Cardiac fibroblast (primary cell): ENCODE results near the gene ZFHX2.
A peak's percentile ranks its signal among the peaks of the same experiment; 100 is the strongest.

ENCODE experiments used
- DNase-seq, 2 donors: peaks; one replicate each; pipeline versions ENCODE4 v3.0.0 to v3.0.0-alpha.2; 2010; ENCODE audit warnings: low read depth in 2 of 2
- H3K4me3 ChIP-seq, 2 donors: replicated peaks in 1 of 2; 1 replicate in 1 of 2; 2 replicates in 1 of 2; pipeline ENCODE4 v1.5.1; 2011; ENCODE audit warnings: low read depth in 2 of 2, low read length in 2 of 2, mild to moderate bottlenecking in 2 of 2, moderate library complexity in 1 of 2
- CTCF ChIP-seq: IDR thresholded peaks from one replicate; pipeline ENCODE4 v1.5.1; 2011; ENCODE audit warnings: low read depth, mild to moderate bottlenecking, low read length, inconsistent platforms

ZFHX2 gene

GRCh38 chr14:23566112-23566777, 14.7 kb upstream of the ZFHX2 start:
- no peak for TF ChIP-seq CTCF
- no peak for DNase-seq
- no peak overlapping the region for H3K4me3 ChIP-seq

- DNase-seq: no peak
Measured at GRCh38 chr14:23565626-23566025, 14.1 kb upstream of the ZFHX2 start.

GRCh38 chr14:23564876-23565275, 13.3 kb upstream of the ZFHX2 start:
- no peak for DNase-seq
- no peak for TF ChIP-seq CTCF
- no peak overlapping the region for H3K4me3 ChIP-seq

More at GRCh38 chr14:23565626-23566025, 14.1 kb upstream of the ZFHX2 start:
- no peak overlapping the region for H3K4me3 ChIP-seq
- no peak for TF ChIP-seq CTCF

GRCh38 chr14:23564181-23564812, 12.7 kb upstream of the ZFHX2 start:
- no peak for DNase-seq
- no peak for TF ChIP-seq CTCF

GRCh38 chr14:23563473-23564180, 12.1 kb upstream of the ZFHX2 start:
- no peak for TF ChIP-seq CTCF
- DNase-seq: no peak
- no peak overlapping the region for H3K4me3 ChIP-seq

More at GRCh38 chr14:23564181-23564812, 12.7 kb upstream of the ZFHX2 start:
- H3K4me3 ChIP-seq: no peak overlapping the region

- peak; percentile 92 for TF ChIP-seq CTCF
- no peak overlapping the region for H3K4me3 ChIP-seq
- DNase-seq: peak; percentile 61 to 79
Measured at GRCh38 chr14:23562822-23563472, 11.4 kb upstream of the ZFHX2 start.
